GM12878 (cell line): ENCODE measurements around the gene CAMTA2. TPM values are rescaled to one million over a fixed set of nuclear protein-coding genes. Genes with fewer than 3 reads are reported as not detected.

Experiments
- ATF2 ChIP-seq: IDR thresholded peaks from 2 replicates; pipeline ENCODE4 v1.6.1; 2012; ENCODE audit warnings: low read length, inconsistent platforms
- ATF3 ChIP-seq: IDR thresholded peaks from 2 replicates; pipeline ENCODE4 v1.6.1; 2011; ENCODE audit warnings: low read depth, mild to moderate bottlenecking, low read length, moderate library complexity, borderline replicate concordance; ENCODE audit errors: extremely low read depth
- CHD1 ChIP-seq: IDR thresholded peaks from 2 replicates; pipeline ENCODE4 v1.6.1; 2012; ENCODE audit warnings: low read depth, low read length, improper control_type of control experiment
- CHD4 ChIP-seq: fragments of 200-600 bp; sonication (generic); IDR thresholded peaks from 2 replicates; pipeline ENCODE4 v1.6.1; 2016; ENCODE audit warnings: mild to moderate bottlenecking
- EGR1 ChIP-seq, 2 experiments: IDR thresholded peaks; 1 replicate in 1 of 2; 2 replicates in 1 of 2; pipeline ENCODE4 v1.6.1; 2011 to 2012; ENCODE audit warnings: low read depth in 2 of 2, low read length in 2 of 2, borderline replicate concordance in 1 of 2, mild to moderate bottlenecking in 1 of 2, moderate library complexity in 1 of 2
- HCFC1 ChIP-seq: fragments of 150-350 bp; IDR thresholded peaks from 2 replicates; pipeline ENCODE4 v1.6.1; 2014; ENCODE audit warnings: low read length
- HDGF ChIP-seq: fragments of 450-650 bp; IDR thresholded peaks from 2 replicates; pipeline ENCODE4 v1.6.1; 2016; ENCODE audit warnings: antibody characterized with exemption
- MEF2B ChIP-seq: fragments of 450-650 bp; IDR thresholded peaks from 2 replicates; pipeline ENCODE4 v1.6.1; 2018; ENCODE audit warnings: mild to moderate bottlenecking, moderate library complexity; ENCODE audit not compliant: partially characterized antibody, poor library complexity, severe bottlenecking
- MYB ChIP-seq: fragments of 150-350 bp; IDR thresholded peaks from 2 replicates; pipeline ENCODE4 v1.6.1; 2014; ENCODE audit warnings: mild to moderate bottlenecking, low read depth, low read length, borderline replicate concordance
- NFXL1 ChIP-seq: fragments of 450-650 bp; IDR thresholded peaks from 2 replicates; pipeline ENCODE4 v1.6.1; 2017; ENCODE audit warnings: antibody characterized with exemption, mild to moderate bottlenecking, borderline replicate concordance
- PBX3 ChIP-seq: IDR thresholded peaks from 2 replicates; pipeline ENCODE4 v1.6.1; 2011; ENCODE audit warnings: mild to moderate bottlenecking, low read depth, low read length, moderate library complexity; ENCODE audit not compliant: insufficient replicate concordance
- PML ChIP-seq: IDR thresholded peaks from 2 replicates; pipeline ENCODE4 v1.6.1; 2012; ENCODE audit warnings: low read length, inconsistent platforms
- POLR2A ChIP-seq: IDR thresholded peaks from 2 replicates; pipeline ENCODE4 v1.6.1; 2011; ENCODE audit warnings: low read depth, mild to moderate bottlenecking, low read length
- POLR2AphosphoS2 ChIP-seq: IDR thresholded peaks from 2 replicates; pipeline ENCODE4 v1.6.1; 2011; ENCODE audit warnings: low read depth, mild to moderate bottlenecking, low read length, improper control_type of control experiment, moderate library complexity
- POU2F2 ChIP-seq: IDR thresholded peaks from 3 replicates; pipeline ENCODE4 v1.6.1; 2011; ENCODE audit warnings: low read depth, mild to moderate bottlenecking, low read length, borderline replicate concordance
- RB1 ChIP-seq: fragments of 450-650 bp; formaldehyde crosslinking; IDR thresholded peaks from 2 replicates; pipeline ENCODE4 v1.6.1; 2017; ENCODE audit warnings: mild to moderate bottlenecking, borderline replicate concordance
- RBBP5 ChIP-seq: fragments of 200-600 bp; sonication (generic); conservative IDR thresholded peaks from 2 replicates; pipeline ENCODE4 v1.6.1; 2016
- SMAD1 ChIP-seq: fragments of 450-650 bp; IDR thresholded peaks from 2 replicates; pipeline ENCODE4 v1.6.1; 2018; ENCODE audit warnings: mild to moderate bottlenecking, low read depth; ENCODE audit not compliant: partially characterized antibody
- SRF ChIP-seq, 2 experiments: IDR thresholded peaks; 2 replicates each; pipeline ENCODE4 v1.6.1; 2011; ENCODE audit warnings: low read depth in 2 of 2, low read length in 2 of 2, mild to moderate bottlenecking in 1 of 2, moderate library complexity in 1 of 2
- ZBTB33 ChIP-seq: fragments of 450-650 bp; IDR thresholded peaks from 2 replicates; pipeline ENCODE4 v1.6.1; 2017; ENCODE audit warnings: mild to moderate bottlenecking
- ZNF217 ChIP-seq: fragments of 450-650 bp; IDR thresholded peaks from 2 replicates; pipeline ENCODE4 v1.6.1; 2017; ENCODE audit warnings: antibody characterized with exemption, mild to moderate bottlenecking
- polyA plus RNA-seq, 11 experiments: library from polyadenylated mRNA; depleted of rRNA in 4 of 11; unstranded in 6 of 11; stranded (reverse) in 5 of 11; fragments of >200 nt; fragmentation: Nextera tagmentation in 4 of 11; fragmentation: Illumina TruSeq in 1 of 11; extraction: Ambion mirVana in 4 of 11; extraction: Trizol in 1 of 11; gene quantifications; 1 replicate in 1 of 11; 2 replicates in 10 of 11; pipeline versions ENCODE4 v1.2.1 to v1.2.3, GENCODE V29; 2011 to 2016; ENCODE audit warnings: inconsistent platforms in 2 of 11, missing spikeins in 2 of 11, low read depth in 1 of 11
- total RNA-seq, 4 experiments: library from RNA; depleted of rRNA in 3 of 4; stranded (reverse); fragments of >200 nt in 3 of 4; fragmentation: Illumina TruSeq in 1 of 4; extraction: Trizol in 1 of 4; gene quantifications; 2 replicates each; pipeline versions ENCODE4 v1.2.1 to v1.2.3, GENCODE V29; 2013 to 2021
- TF ChIP-seq, protein P1 (sequence below): fragments of 450-650 bp; formaldehyde crosslinking; IDR thresholded peaks from 2 replicates; pipeline ENCODE4 v1.4.0; 2020; ENCODE audit warnings: mild to moderate bottlenecking, moderate library complexity
- TF ChIP-seq, protein P2 (sequence below): IDR thresholded peaks from 2 replicates; pipeline ENCODE4 v1.6.1; 2012; ENCODE audit warnings: low read depth, low read length, improper control_type of control experiment

Gene CAMTA2
- total and polyA plus RNA-seq, 10 of the 15 experiments (the other 5 are each of a cell fraction or from before 2014, with no cell fraction given) = 0.42 to 29.3 (median 11.2) TPM

DNA sequence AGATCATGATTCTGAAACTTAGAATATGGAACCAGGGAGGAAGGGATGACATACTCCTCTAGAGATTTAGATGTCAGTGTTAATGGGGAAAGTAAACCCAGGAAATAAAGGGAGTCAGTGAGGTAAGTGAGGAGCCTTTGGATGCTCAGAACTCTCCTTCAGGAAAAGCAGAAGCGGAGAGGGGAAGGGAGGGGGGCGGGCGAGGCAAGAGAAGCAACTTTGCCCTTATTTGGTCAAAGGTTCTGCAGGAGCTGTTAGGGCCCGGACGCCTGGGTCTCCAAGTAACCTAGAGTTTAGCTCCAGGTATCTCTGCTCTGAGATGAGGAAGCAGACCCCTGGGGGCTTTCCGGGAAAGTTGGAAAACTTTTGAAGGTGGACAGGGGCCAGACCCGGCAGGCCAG, 40.5 kb downstream of the CAMTA2 start (continued):
- TF ChIP-seq MEF2B (no peak), RB1 (no peak), CHD4 (no peak), ZBTB33 (no peak), RBBP5 (no peak), EGR1 (IDR thresholded peaks at IDR 0.05; ENCODE audit: borderline replicate concordance in 1 of 2, low read depth in 2 of 2, low read length in 2 of 2) (no peak), CHD1 (0 out of 2 replicates have a peak, but pooled peaks have one; percentile 52), NFXL1 (no peak), PML (no peak), MYB (no peak), HCFC1 (no peak), PBX3 (peak; percentile 15), POLR2AphosphoS2 (no peak; the same call in 1 of the 2 replicates), ATF2 (no peak), SRF (IDR thresholded peaks at IDR 0.05; ENCODE audit: low read depth in 2 of 2, low read length in 2 of 2) (peak; percentile 85 to 97), SMAD1 (no peak), POU2F2 (no peak), HDGF (no peak), ATF3 (no peak), ZNF217 (no peak), POLR2A (no peak)
- TF ChIP-seq, protein P1, sequence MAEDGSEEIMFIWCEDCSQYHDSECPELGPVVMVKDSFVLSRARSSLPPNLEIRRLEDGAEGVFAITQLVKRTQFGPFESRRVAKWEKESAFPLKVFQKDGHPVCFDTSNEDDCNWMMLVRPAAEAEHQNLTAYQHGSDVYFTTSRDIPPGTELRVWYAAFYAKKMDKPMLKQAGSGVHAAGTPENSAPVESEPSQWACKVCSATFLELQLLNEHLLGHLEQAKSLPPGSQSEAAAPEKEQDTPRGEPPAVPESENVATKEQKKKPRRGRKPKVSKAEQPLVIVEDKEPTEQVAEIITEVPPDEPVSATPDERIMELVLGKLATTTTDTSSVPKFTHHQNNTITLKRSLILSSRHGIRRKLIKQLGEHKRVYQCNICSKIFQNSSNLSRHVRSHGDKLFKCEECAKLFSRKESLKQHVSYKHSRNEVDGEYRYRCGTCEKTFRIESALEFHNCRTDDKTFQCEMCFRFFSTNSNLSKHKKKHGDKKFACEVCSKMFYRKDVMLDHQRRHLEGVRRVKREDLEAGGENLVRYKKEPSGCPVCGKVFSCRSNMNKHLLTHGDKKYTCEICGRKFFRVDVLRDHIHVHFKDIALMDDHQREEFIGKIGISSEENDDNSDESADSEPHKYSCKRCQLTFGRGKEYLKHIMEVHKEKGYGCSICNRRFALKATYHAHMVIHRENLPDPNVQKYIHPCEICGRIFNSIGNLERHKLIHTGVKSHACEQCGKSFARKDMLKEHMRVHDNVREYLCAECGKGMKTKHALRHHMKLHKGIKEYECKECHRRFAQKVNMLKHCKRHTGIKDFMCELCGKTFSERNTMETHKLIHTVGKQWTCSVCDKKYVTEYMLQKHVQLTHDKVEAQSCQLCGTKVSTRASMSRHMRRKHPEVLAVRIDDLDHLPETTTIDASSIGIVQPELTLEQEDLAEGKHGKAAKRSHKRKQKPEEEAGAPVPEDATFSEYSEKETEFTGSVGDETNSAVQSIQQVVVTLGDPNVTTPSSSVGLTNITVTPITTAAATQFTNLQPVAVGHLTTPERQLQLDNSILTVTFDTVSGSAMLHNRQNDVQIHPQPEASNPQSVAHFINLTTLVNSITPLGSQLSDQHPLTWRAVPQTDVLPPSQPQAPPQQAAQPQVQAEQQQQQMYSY (CRISPR knock-in tag) = no peak
- TF ChIP-seq, protein P2, sequence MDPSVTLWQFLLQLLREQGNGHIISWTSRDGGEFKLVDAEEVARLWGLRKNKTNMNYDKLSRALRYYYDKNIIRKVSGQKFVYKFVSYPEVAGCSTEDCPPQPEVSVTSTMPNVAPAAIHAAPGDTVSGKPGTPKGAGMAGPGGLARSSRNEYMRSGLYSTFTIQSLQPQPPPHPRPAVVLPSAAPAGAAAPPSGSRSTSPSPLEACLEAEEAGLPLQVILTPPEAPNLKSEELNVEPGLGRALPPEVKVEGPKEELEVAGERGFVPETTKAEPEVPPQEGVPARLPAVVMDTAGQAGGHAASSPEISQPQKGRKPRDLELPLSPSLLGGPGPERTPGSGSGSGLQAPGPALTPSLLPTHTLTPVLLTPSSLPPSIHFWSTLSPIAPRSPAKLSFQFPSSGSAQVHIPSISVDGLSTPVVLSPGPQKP = peak; percentile 54
